H9 (cell line): ENCODE results near the gene BBX. TPM values are rescaled to one million over a fixed set of nuclear protein-coding genes. Genes with fewer than 3 reads are reported as not detected.

Experiments
- DNase-seq: peaks from one replicate; pipeline ENCODE4 v3.0.0-alpha.2; 2017
- H2AFZ ChIP-seq: one replicate; pipeline ENCODE4 v1.6.1; 2013; ENCODE audit warnings: mild to moderate bottlenecking, low read length, control low read depth, moderate library complexity
- H2AK5ac ChIP-seq: 2 replicates; pipeline ENCODE4 v1.6.1; 2013; ENCODE audit warnings: low read length, control low read depth, mixed read lengths; ENCODE audit not compliant: insufficient read length
- H2BK120ac ChIP-seq: one replicate; pipeline ENCODE4 v1.6.1; 2013; ENCODE audit warnings: low read depth, mild to moderate bottlenecking, low read length, control low read depth, inconsistent platforms; ENCODE audit not compliant: poor library complexity, severe bottlenecking
- H2BK12ac ChIP-seq: 2 replicates; pipeline ENCODE4 v1.6.1; 2013; ENCODE audit warnings: low read length, control low read depth, mixed read lengths, low read depth; ENCODE audit not compliant: insufficient read length
- H2BK15ac ChIP-seq: 2 replicates; pipeline ENCODE4 v1.6.1; 2013; ENCODE audit warnings: low read depth, low read length, control low read depth
- H2BK20ac ChIP-seq: one replicate; pipeline ENCODE4 v1.6.1; 2013; ENCODE audit warnings: low read depth, mild to moderate bottlenecking, low read length, control low read depth, inconsistent platforms; ENCODE audit not compliant: poor library complexity, severe bottlenecking
- H2BK5ac ChIP-seq: 2 replicates; pipeline ENCODE4 v1.6.1; 2013; ENCODE audit warnings: low read length, control low read depth, mixed read lengths; ENCODE audit not compliant: insufficient read length
- H3K14ac ChIP-seq: 2 replicates; pipeline ENCODE4 v1.6.1; 2013; ENCODE audit warnings: low read length, control low read depth; ENCODE audit not compliant: insufficient read depth
- H3K18ac ChIP-seq: 2 replicates; pipeline ENCODE4 v1.6.1; 2013; ENCODE audit warnings: low read depth, mild to moderate bottlenecking, mixed read lengths, low read length, control low read depth; ENCODE audit not compliant: insufficient read length
- H3K23ac ChIP-seq: 2 replicates; pipeline ENCODE4 v1.6.1; 2013; ENCODE audit warnings: low read length, control low read depth, mixed read lengths, low read depth; ENCODE audit not compliant: insufficient read length
- H3K23me2 ChIP-seq: 2 replicates; pipeline ENCODE4 v1.6.1; 2013; ENCODE audit warnings: low read depth, mild to moderate bottlenecking, mixed read lengths, low read length, control low read depth; ENCODE audit not compliant: insufficient read length, poor library complexity, severe bottlenecking
- H3K27ac ChIP-seq: 2 replicates; pipeline ENCODE4 v1.5.1; 2013; ENCODE audit warnings: low read length, control low read depth, mixed read lengths, low read depth; ENCODE audit not compliant: insufficient read length
- H3K27me3 ChIP-seq: 2 replicates; pipeline ENCODE4 v1.6.1; 2013; ENCODE audit warnings: low read length, control low read depth, inconsistent platforms; ENCODE audit not compliant: insufficient read depth
- H3K4ac ChIP-seq: 2 replicates; pipeline ENCODE4 v1.6.1; 2013; ENCODE audit warnings: low read depth, mild to moderate bottlenecking, control low read depth, inconsistent platforms, low read length, moderate library complexity
- H3K4me1 ChIP-seq: 2 replicates; pipeline ENCODE4 v1.6.1; 2013; ENCODE audit warnings: low read length, control low read depth, inconsistent platforms; ENCODE audit not compliant: insufficient read depth
- H3K4me2 ChIP-seq: 2 replicates; pipeline ENCODE4 v1.6.1; 2013; ENCODE audit warnings: low read length, control low read depth, mixed read lengths; ENCODE audit not compliant: insufficient read length, insufficient read depth
- H3K56ac ChIP-seq: 2 replicates; pipeline ENCODE4 v1.6.1; 2013; ENCODE audit warnings: low read depth, mild to moderate bottlenecking, mixed read lengths, low read length, control low read depth; ENCODE audit not compliant: insufficient read length
- H3K79me1 ChIP-seq: 2 replicates; pipeline ENCODE4 v1.6.1; 2013; ENCODE audit warnings: low read depth, mild to moderate bottlenecking, moderate library complexity, low read length, control low read depth, inconsistent platforms; ENCODE audit not compliant: insufficient read depth, poor library complexity, severe bottlenecking
- H3K79me2 ChIP-seq: 2 replicates; pipeline ENCODE4 v1.6.1; 2013; ENCODE audit warnings: low read length, control low read depth, inconsistent platforms; ENCODE audit not compliant: insufficient read depth
- H3K9ac ChIP-seq: 2 replicates; pipeline ENCODE4 v1.6.1; 2013; ENCODE audit warnings: low read length, control low read depth, mixed read lengths; ENCODE audit not compliant: insufficient read length; ENCODE audit errors: extremely low read depth
- H3K9me3 ChIP-seq: one replicate; pipeline ENCODE4 v1.6.1; 2013; ENCODE audit warnings: low read depth, low read length, inconsistent platforms; ENCODE audit not compliant: control insufficient read depth
- H3T11ph ChIP-seq: one replicate; pipeline ENCODE4 v1.6.1; 2013; ENCODE audit warnings: mild to moderate bottlenecking, low read length, control low read depth, inconsistent platforms
- H4K20me1 ChIP-seq: one replicate; pipeline ENCODE4 v1.6.1; 2013; ENCODE audit not compliant: control insufficient read depth, insufficient read length, insufficient read depth
- H4K5ac ChIP-seq: 2 replicates; pipeline ENCODE4 v1.6.1; 2013; ENCODE audit warnings: low read depth, mild to moderate bottlenecking, mixed read lengths, low read length, control low read depth; ENCODE audit not compliant: insufficient read length
- H4K8ac ChIP-seq: replicated peaks from 2 replicates; pipeline ENCODE4 v1.6.1; 2013; ENCODE audit warnings: low read length, control low read depth, mixed read lengths, low read depth; ENCODE audit not compliant: insufficient read length
- H4K91ac ChIP-seq: 2 replicates; pipeline ENCODE4 v1.6.1; 2013; ENCODE audit warnings: low read depth, mild to moderate bottlenecking, moderate library complexity, mixed read lengths, low read length, control low read depth; ENCODE audit not compliant: insufficient read length
- H3K27ac Mint-ChIP-seq, 3 experiments: 2 replicates in 2 of 3; 3 replicates in 1 of 3; pipeline ENCODE4 v1.8.0; 2020 to 2021; ENCODE audit warnings: mixed read lengths in 3 of 3, mild to moderate bottlenecking in 1 of 3, moderate library complexity in 1 of 3
- H3K27me3 Mint-ChIP-seq: 2 replicates; pipeline ENCODE4 v1.8.0; 2021; ENCODE audit warnings: low read depth, mild to moderate bottlenecking, moderate library complexity, mixed read lengths
- H3K36me3 Mint-ChIP-seq, 3 experiments: 2 replicates in 2 of 3; 3 replicates in 1 of 3; pipeline ENCODE4 v1.8.0; 2020 to 2021; ENCODE audit warnings: low read depth in 3 of 3, mixed read lengths in 3 of 3; ENCODE audit not compliant: insufficient read depth in 1 of 3
- H3K4me1 Mint-ChIP-seq, 2 experiments: 2 replicates each; pipeline ENCODE4 v1.8.0; 2020; ENCODE audit warnings: mixed read lengths in 2 of 2
- H3K4me3 Mint-ChIP-seq, 2 experiments: 2 replicates in 1 of 2; 3 replicates in 1 of 2; pipeline ENCODE4 v1.8.0; 2020 to 2021; ENCODE audit warnings: mild to moderate bottlenecking in 2 of 2, mixed read lengths in 2 of 2, moderate library complexity in 1 of 2
- H3K9me3 Mint-ChIP-seq, 2 experiments: 2 replicates in 1 of 2; 3 replicates in 1 of 2; pipeline ENCODE4 v1.8.0; 2020; ENCODE audit warnings: mild to moderate bottlenecking in 2 of 2, mixed read lengths in 2 of 2, moderate library complexity in 1 of 2
- CTCF ChIP-seq: fragments of 200-600 bp; sonication (generic); conservative IDR thresholded peaks from 3 replicates; pipeline ENCODE4 v1.8.0; 2021; ENCODE audit warnings: antibody characterized with exemption, mild to moderate bottlenecking
- WGBS: extraction: QIAGEN DNeasy Blood & Tissue Kit; methylation state at CpG from one replicate; pipeline ENCODE4 v1.1.7; 2013; ENCODE audit warnings: missing lambda C conversion rate, low lambda C conversion rate, mixed read lengths; ENCODE audit not compliant: insufficient read length; ENCODE audit errors: extremely low coverage; 5-methylcytosine and 5-hydroxymethylcytosine counted together
- total RNA-seq: library from RNA; stranded (reverse); gene quantifications from 2 replicates; pipeline ENCODE4 v1.2.1, GENCODE V29; 2021

The BBX gene
- total RNA-seq, 1 experiment from 2014 or later, result 34.8 TPM

DNA sequence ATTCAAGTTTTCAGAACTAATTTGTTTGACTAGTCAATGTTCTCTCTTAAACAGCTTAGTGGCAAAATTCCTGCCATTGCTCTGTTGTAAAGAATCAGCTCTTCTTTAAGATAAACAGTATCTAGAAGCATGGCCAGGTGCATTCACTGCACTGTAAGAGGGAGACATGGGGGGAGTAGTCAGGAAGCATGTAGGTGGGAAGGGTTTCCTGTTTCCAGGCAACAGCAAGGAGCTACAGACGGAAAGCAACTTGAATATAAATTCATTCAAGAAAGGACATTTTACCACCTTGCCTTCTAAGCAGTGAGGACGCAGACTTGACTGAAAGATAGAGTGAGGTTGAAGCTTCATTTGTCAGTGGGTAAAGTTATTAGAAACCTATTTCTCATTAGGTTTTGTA lies 55.3 kb downstream of the BBX start:
- H3K79me2 ChIP-seq, result no peaks in the 10 kb centered on the region
- H2BK12ac ChIP-seq, result no peak overlapping the region
- no peak overlapping the region for H3K56ac ChIP-seq
- H2BK5ac ChIP-seq, result no peak overlapping the region
- no peak overlapping the region for H2BK15ac ChIP-seq
- Mint-ChIP-seq H3K4me3 (no peak overlapping the region), H3K36me3 (no peaks in the 10 kb centered on the region), H3K4me1 (peaks cover 27% of the 10 kb centered on the region in 2 experiments), H3K9me3 (no peaks in the 10 kb centered on the region), H3K27me3 (no peaks in the 10 kb centered on the region), H3K27ac (peak overlapping the region in 1 of 3 experiments; percentile 82; a peak in 4 of 7 replicates)
- H2BK20ac ChIP-seq, result no peak overlapping the region
- WGBS, result no CpG with 5 or more reads among the region's 2 CpGs
- H3K23ac ChIP-seq, result no peak overlapping the region
- H4K5ac ChIP-seq, result no peak overlapping the region
- H3K27me3 ChIP-seq, result no peaks in the 10 kb centered on the region
- no peaks in the 10 kb centered on the region for H3K9me3 ChIP-seq
- peaks cover 5% of the 10 kb centered on the region for H3K4me1 ChIP-seq
- no peak overlapping the region for H3K9ac ChIP-seq
- no peak overlapping the region for H3K4me2 ChIP-seq
- TF ChIP-seq CTCF, result no peak
- no peak overlapping the region for H3K27ac ChIP-seq
- H4K91ac ChIP-seq, result no peak overlapping the region
- no peak overlapping the region for H3K4ac ChIP-seq
- no peak for DNase-seq
- H2AFZ ChIP-seq, result no peak overlapping the region
- H3K79me1 ChIP-seq, result no peaks in the 10 kb centered on the region
- H3K18ac ChIP-seq, result no peak overlapping the region
- no peak overlapping the region for H3K14ac ChIP-seq
- H2AK5ac ChIP-seq, result no peak overlapping the region
- no peaks in the 10 kb centered on the region for H4K20me1 ChIP-seq
- H3K23me2 ChIP-seq, result no peaks in the 10 kb centered on the region
- H4K8ac ChIP-seq, result no peak overlapping the region
- no peak overlapping the region for H3T11ph ChIP-seq
- no peak overlapping the region for H2BK120ac ChIP-seq
